Endodermal cell (in vitro differentiated cells): ENCODE data around the gene ANKRD23. TPM values are rescaled to one million over a fixed set of nuclear protein-coding genes. Genes with fewer than 3 reads are reported as not detected.

Experiments
- DNase-seq: peaks from one replicate; pipeline ENCODE4 v3.0.0-alpha.2; 2017
- H3K27ac ChIP-seq: 2 replicates; pipeline ENCODE4 v1.5.1; 2013; ENCODE audit warnings: mild to moderate bottlenecking, low read depth, low read length, moderate library complexity
- H3K27me3 ChIP-seq: 2 replicates; pipeline ENCODE4 v1.6.1; 2013; ENCODE audit warnings: mild to moderate bottlenecking, low read length, moderate library complexity; ENCODE audit not compliant: insufficient read depth, control insufficient read depth, poor library complexity, severe bottlenecking
- H3K36me3 ChIP-seq: 2 replicates; pipeline ENCODE4 v1.7.0; 2013; ENCODE audit warnings: mild to moderate bottlenecking, low read length, moderate library complexity; ENCODE audit not compliant: control insufficient read depth, insufficient read depth
- H3K4me1 ChIP-seq: one replicate; pipeline ENCODE4 v1.7.0; 2013; ENCODE audit warnings: low read length; ENCODE audit not compliant: control insufficient read depth, insufficient read depth
- H3K4me3 ChIP-seq: 2 replicates; pipeline ENCODE4 v1.5.1; 2013; ENCODE audit warnings: mild to moderate bottlenecking, low read length, moderate library complexity
- H3K9ac ChIP-seq: 2 replicates; pipeline ENCODE4 v1.6.1; 2013; ENCODE audit warnings: mild to moderate bottlenecking, low read length, moderate library complexity; ENCODE audit not compliant: poor library complexity, severe bottlenecking; ENCODE audit errors: extremely low read depth
- H3K9me3 ChIP-seq: 2 replicates; pipeline ENCODE4 v1.6.1; 2013; ENCODE audit warnings: mild to moderate bottlenecking, low read length, moderate library complexity; ENCODE audit not compliant: control insufficient read depth
- H3K27ac Mint-ChIP-seq: 2 replicates; pipeline ENCODE4 v1.8.0; 2020; ENCODE audit warnings: mixed read lengths
- H3K27me3 Mint-ChIP-seq: 2 replicates; pipeline ENCODE4 v1.8.0; 2021; ENCODE audit warnings: mild to moderate bottlenecking, mixed read lengths; ENCODE audit not compliant: insufficient read depth
- H3K36me3 Mint-ChIP-seq: 2 replicates; pipeline ENCODE4 v1.8.0; 2020; ENCODE audit warnings: low read depth, mixed read lengths
- H3K4me1 Mint-ChIP-seq: 2 replicates; pipeline ENCODE4 v1.8.0; 2020; ENCODE audit warnings: mixed read lengths
- H3K4me3 Mint-ChIP-seq: 2 replicates; pipeline ENCODE4 v1.8.0; 2020; ENCODE audit warnings: mild to moderate bottlenecking, moderate library complexity, mixed read lengths
- H3K9me3 Mint-ChIP-seq: 2 replicates; pipeline ENCODE4 v1.8.0; 2020; ENCODE audit warnings: mild to moderate bottlenecking, mixed read lengths
- WGBS, 2 experiments: methylation state at CpG; one replicate each; pipeline versions ENCODE4 v1.1.5 to v1.1.7; 2013; ENCODE audit warnings: missing lambda C conversion rate in 2 of 2, mixed read lengths in 1 of 2; ENCODE audit not compliant: insufficient coverage in 1 of 2, insufficient read length in 1 of 2; 5-methylcytosine and 5-hydroxymethylcytosine counted together
- total RNA-seq, 2 donors: library from RNA; stranded (reverse); fragmentation: NEBNext Ultra II Directional in 1 of 2; extraction: Animal tissue kit (Norgen Biotek cat#: 25700) in 1 of 2; gene quantifications; 2 replicates in 1 of 2; 3 replicates in 1 of 2; pipeline ENCODE4 v1.2.1, GENCODE V29; 2021
- TF ChIP-seq, protein P1 (sequence below): fragments of 200-600 bp; sonication (generic); conservative IDR thresholded peaks from 2 replicates; pipeline ENCODE4 v1.5.0; 2021; ENCODE audit warnings: antibody characterized with exemption, mild to moderate bottlenecking

The ANKRD23 gene
- total RNA-seq, 2 donors from 2014 or later, result 2.6 to 3.6 TPM

DNA sequence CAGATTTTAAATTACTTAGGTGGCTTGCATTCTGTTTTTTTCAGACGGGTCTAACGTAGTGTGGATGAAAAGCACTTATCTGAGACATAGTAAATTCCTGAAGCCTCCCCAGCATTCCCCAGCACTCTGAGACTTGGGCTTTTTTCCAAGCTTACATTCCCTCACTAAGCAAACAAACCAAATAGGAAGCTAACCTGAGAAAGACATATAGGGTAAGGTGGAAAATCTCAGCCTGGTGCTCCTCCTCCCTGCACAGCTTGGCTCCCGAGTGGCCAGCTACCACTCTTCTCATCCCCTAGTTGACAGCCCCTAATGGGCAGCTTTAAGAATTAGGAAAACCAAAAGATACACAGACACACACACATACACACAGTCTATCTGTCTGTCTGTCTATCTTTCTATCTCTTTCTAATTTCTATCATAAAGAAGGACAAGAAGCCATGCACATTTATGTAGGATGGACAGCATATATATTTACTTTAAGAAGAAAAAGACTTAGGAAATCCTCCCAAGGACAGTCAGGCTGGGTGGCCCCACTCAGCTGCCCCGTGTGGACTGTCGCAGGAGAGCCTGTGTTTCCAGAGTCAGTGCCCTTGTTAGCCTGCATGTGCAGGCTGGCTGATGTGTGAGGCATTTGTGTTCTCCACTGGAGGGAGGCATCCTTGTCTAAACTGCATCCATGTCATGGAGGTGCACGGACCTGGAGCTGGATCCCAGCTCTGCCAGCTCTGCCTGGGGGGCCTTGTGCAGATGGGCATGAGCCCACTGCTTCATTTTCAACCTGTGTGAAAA lies 19.5 kb downstream of the ANKRD23 start:
- Histone ChIP-seq H3K27me3 (no peaks in the 10 kb centered on the region), H3K9me3 (no peaks in the 10 kb centered on the region), H3K27ac (no peak overlapping the region), H3K9ac (no peak overlapping the region), H3K4me3 (no peak overlapping the region), H3K4me1 (peaks cover 4% of the 10 kb centered on the region), H3K36me3 (peaks cover 42% of the 10 kb centered on the region)
- WGBS, 2 experiments, result 90 to 95% methylated on average over 4 to 6 of the region's 6 CpGs
- H3K9me3 Mint-ChIP-seq, result no peaks in the 10 kb centered on the region
- TF ChIP-seq, protein P1, sequence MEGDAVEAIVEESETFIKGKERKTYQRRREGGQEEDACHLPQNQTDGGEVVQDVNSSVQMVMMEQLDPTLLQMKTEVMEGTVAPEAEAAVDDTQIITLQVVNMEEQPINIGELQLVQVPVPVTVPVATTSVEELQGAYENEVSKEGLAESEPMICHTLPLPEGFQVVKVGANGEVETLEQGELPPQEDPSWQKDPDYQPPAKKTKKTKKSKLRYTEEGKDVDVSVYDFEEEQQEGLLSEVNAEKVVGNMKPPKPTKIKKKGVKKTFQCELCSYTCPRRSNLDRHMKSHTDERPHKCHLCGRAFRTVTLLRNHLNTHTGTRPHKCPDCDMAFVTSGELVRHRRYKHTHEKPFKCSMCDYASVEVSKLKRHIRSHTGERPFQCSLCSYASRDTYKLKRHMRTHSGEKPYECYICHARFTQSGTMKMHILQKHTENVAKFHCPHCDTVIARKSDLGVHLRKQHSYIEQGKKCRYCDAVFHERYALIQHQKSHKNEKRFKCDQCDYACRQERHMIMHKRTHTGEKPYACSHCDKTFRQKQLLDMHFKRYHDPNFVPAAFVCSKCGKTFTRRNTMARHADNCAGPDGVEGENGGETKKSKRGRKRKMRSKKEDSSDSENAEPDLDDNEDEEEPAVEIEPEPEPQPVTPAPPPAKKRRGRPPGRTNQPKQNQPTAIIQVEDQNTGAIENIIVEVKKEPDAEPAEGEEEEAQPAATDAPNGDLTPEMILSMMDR, result peak; percentile 27
- no peak for DNase-seq
- H3K27ac Mint-ChIP-seq, result peak overlapping the region; percentile 66
- peaks cover 3% of the 10 kb centered on the region for H3K27me3 Mint-ChIP-seq
- peaks cover 58% of the 10 kb centered on the region for H3K36me3 Mint-ChIP-seq
- peaks cover 22% of the 10 kb centered on the region for H3K4me1 Mint-ChIP-seq
- no peak overlapping the region for H3K4me3 Mint-ChIP-seq

DNA sequence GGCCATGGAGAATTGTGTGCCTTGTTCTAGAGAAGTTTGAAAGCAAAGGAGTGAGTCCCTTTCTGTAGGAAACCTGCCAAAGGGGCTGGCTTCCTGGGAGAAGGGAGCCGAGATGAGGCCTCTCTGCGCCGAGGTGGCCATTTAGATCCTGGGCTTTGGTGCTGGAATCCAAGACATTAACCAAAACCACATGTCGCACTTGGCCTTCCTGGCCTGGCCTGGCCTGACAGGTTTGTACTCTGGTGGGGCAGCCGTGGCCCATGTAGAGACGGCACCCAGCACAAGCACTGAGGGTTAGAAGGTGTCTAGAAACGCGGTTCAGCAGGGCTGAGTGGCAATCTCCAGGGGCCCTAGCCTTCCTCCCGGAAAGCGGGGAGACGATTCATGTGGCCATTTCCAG lies 20.6 kb downstream of the ANKRD23 start:
- peaks cover 35% of the 10 kb centered on the region for H3K36me3 ChIP-seq
- TF ChIP-seq, protein P1, result no peak
- no peak overlapping the region for H3K9ac ChIP-seq
- Mint-ChIP-seq H3K27ac (no peak overlapping the region), H3K4me3 (no peak overlapping the region), H3K27me3 (peaks cover 3% of the 10 kb centered on the region), H3K9me3 (no peaks in the 10 kb centered on the region), H3K4me1 (peaks cover 33% of the 10 kb centered on the region), H3K36me3 (peaks cover 56% of the 10 kb centered on the region)
- 91 to 95% methylated on average over 10 to 11 of the region's 11 CpGs for WGBS, 2 experiments
- H3K9me3 ChIP-seq, result no peaks in the 10 kb centered on the region
- peaks cover 7% of the 10 kb centered on the region for H3K4me1 ChIP-seq
- no peaks in the 10 kb centered on the region for H3K27me3 ChIP-seq
- no peak overlapping the region for H3K4me3 ChIP-seq
- no peak for DNase-seq
- no peak overlapping the region for H3K27ac ChIP-seq

DNA sequence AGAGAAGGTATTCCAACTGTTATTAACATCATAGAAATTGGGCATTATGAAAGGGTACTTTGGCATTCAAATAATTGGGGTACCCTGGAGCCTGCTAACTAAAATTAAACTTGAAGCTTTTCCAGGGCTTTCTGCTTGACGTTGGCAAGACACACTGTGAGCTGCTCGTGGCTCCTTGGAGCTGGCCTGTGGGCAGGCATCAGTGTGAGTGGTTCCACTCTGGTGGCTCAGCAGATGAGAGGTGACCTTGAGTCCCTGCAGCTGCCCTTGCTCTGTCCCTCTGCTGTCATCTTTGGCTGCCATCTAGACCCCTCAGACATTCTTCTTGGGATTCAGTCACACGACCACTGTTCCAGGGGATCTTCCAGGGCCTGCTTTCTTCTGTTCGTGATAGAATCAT lies 21.0 kb downstream of the ANKRD23 start:
- no peak for DNase-seq
- Mint-ChIP-seq H3K27ac (no peak overlapping the region), H3K36me3 (peaks cover 53% of the 10 kb centered on the region), H3K4me3 (no peak overlapping the region), H3K27me3 (peaks cover 3% of the 10 kb centered on the region), H3K4me1 (peaks cover 36% of the 10 kb centered on the region), H3K9me3 (no peaks in the 10 kb centered on the region)
- TF ChIP-seq, protein P1, result no peak
- Histone ChIP-seq H3K4me3 (no peak overlapping the region), H3K9ac (no peak overlapping the region), H3K36me3 (peaks cover 31% of the 10 kb centered on the region), H3K27me3 (no peaks in the 10 kb centered on the region), H3K9me3 (no peaks in the 10 kb centered on the region), H3K4me1 (peaks cover 7% of the 10 kb centered on the region), H3K27ac (no peak overlapping the region)
- 94 to 96% methylated on average over 4 of the region's 4 CpGs for WGBS, 2 experiments
